Activated B cell treated with CpG ODN at 0.5 μM for 24 hours (primary cell): ENCODE data around the gene TBC1D8. TPM values are rescaled to one million over a fixed set of nuclear protein-coding genes. Genes with fewer than 3 reads are reported as not detected.

ENCODE experiments used
- ATAC-seq: fragments of 200-7000 bp; cut with Tn5 transposase; one replicate; pipeline ENCODE4 v1.10.0; 2021; ENCODE audit warnings: low read depth, mild to moderate bottlenecking, moderate library complexity
- CTCF ChIA-PET: fragments of 350-600 bp; sonication (Branson Sonifier 250); formaldehyde crosslinking; loops from one replicate; lab custom pipeline; 2021; ENCODE audit warnings: antibody characterized with exemption; lab: Charles Lee
- POLR2A ChIA-PET: fragments of 350-600 bp; sonication (Branson Sonifier 250); formaldehyde crosslinking; loops from one replicate; lab custom pipeline; 2021; ENCODE audit warnings: antibody characterized with exemption; lab: Charles Lee
- DNase-seq: peaks from one replicate; pipeline ENCODE4 v3.0.0; 2022
- H3K27ac Mint-ChIP-seq: one replicate; pipeline ENCODE4 v1.8.0; 2020; ENCODE audit warnings: mixed read lengths
- H3K27me3 Mint-ChIP-seq: one replicate; pipeline ENCODE4 v1.8.0; 2021; ENCODE audit warnings: mixed read lengths
- H3K36me3 Mint-ChIP-seq: one replicate; pipeline ENCODE4 v1.8.0; 2021; ENCODE audit warnings: low read depth, mixed read lengths
- H3K4me1 Mint-ChIP-seq: one replicate; pipeline ENCODE4 v1.8.0; 2021; ENCODE audit warnings: mixed read lengths
- H3K4me3 Mint-ChIP-seq: one replicate; pipeline ENCODE4 v1.8.0; 2020; ENCODE audit warnings: mild to moderate bottlenecking, mixed read lengths
- H3K9me3 Mint-ChIP-seq: one replicate; pipeline ENCODE4 v1.8.0; 2020; ENCODE audit warnings: mixed read lengths
- CTCF ChIP-seq: fragments of 200-600 bp; IDR thresholded peaks from one replicate; pipeline ENCODE4 v1.8.0; 2022; ENCODE audit warnings: antibody characterized with exemption, mild to moderate bottlenecking
- intact Hi-C: fragments of 100-400 bp; cut with micrococcal nuclease; formaldehyde crosslinking; loops from one replicate; pipeline ENCODE4 v1.15.1; 2024
- total RNA-seq: library from RNA; stranded (reverse); gene quantifications from 2 replicates; pipeline ENCODE4 v1.2.3, GENCODE V29; 2022

Gene TBC1D8
- total RNA-seq, result 3.5 and 4.7 TPM in 2 replicates

GRCh38 chr2:101151146-101151858 is at the start of gene TBC1D8:
Gene TBC1D8, minus strand, starts transcription at chr2:101151382. Its CDS starts 129 bp downstream, at chr2:101151253.
- peaks cover 32% of the 10 kb centered on the region for H3K4me1 Mint-ChIP-seq
- H3K4me3 Mint-ChIP-seq, result peak within 1 kb of the TSS; percentile 86
- no peaks in the 10 kb centered on the region for H3K9me3 Mint-ChIP-seq
- H3K36me3 Mint-ChIP-seq, result no peaks in the 10 kb centered on the region
- ChIA-PET CTCF (interaction anchor here (1.7 to 4.9 kb wide), 4 partner anchors 23 to 139 kb away, joined by 5 to 32 read pairs (median 10); no protein-coding TSS in a partner anchor), POLR2A (interaction anchor here (0.6 to 3.1 kb wide), 11 partner anchors 9 to 594 kb away, joined by 3 to 14 read pairs (median 3); partner anchors contain the start of gene RPL31)
- ATAC-seq, result peak; percentile 86
- intact Hi-C loops, result loop anchor here (1.0 kb wide), 2 partner anchors 22 to 101 kb away; partner anchors contain the start of gene CNOT11
- peak; percentile 59 for DNase-seq
- no peak for TF ChIP-seq CTCF
- peaks cover 31% of the 10 kb centered on the region for H3K27me3 Mint-ChIP-seq
- H3K27ac Mint-ChIP-seq, result no peak within 1 kb of the TSS

- Mint-ChIP-seq H3K4me3 (no peak overlapping the region), H3K9me3 (no peaks in the 10 kb centered on the region), H3K36me3 (no peaks in the 10 kb centered on the region), H3K27ac (no peak overlapping the region), H3K4me1 (no peaks in the 10 kb centered on the region), H3K27me3 (peaks cover 9% of the 10 kb centered on the region)
- no peak for ATAC-seq
- ChIA-PET CTCF (interaction anchor here (1.5 to 7.2 kb wide), 2 partner anchors 11 to 190 kb away, joined by 4 to 126 read pairs; no protein-coding TSS in a partner anchor), POLR2A (no interaction called here)
- TF ChIP-seq CTCF, result no peak
- DNase-seq, result no peak
- intact Hi-C loops, result no loop called here
Observed at GRCh38 chr2:101200676-101201075, 49.5 kb upstream of the TBC1D8 start.

GRCh38 chr2:101199251-101199791 is 48.1 kb upstream of the TBC1D8 start:
- ATAC-seq (no peak), DNase-seq (no peak)
- TF ChIP-seq CTCF, result no peak
- H3K4me3 Mint-ChIP-seq, result no peak overlapping the region
- ChIA-PET POLR2A (interaction anchor here (0.6 kb wide), 1 partner anchor 191 kb away, joined by 4 read pairs; no protein-coding TSS in a partner anchor), CTCF (interaction anchor here (7.2 kb wide), 1 partner anchor 188 kb away, joined by 126 read pairs; no protein-coding TSS in a partner anchor)
- no peak overlapping the region for H3K27ac Mint-ChIP-seq
- H3K27me3 Mint-ChIP-seq, result peaks cover 10% of the 10 kb centered on the region
- no peaks in the 10 kb centered on the region for H3K36me3 Mint-ChIP-seq
- no peaks in the 10 kb centered on the region for H3K9me3 Mint-ChIP-seq
- intact Hi-C loops, result no loop called here
- H3K4me1 Mint-ChIP-seq, result no peaks in the 10 kb centered on the region

- intact Hi-C loops, result loop anchor here (2.0 kb wide), 1 partner anchor 45 kb away; no protein-coding TSS in a partner anchor
- H3K27ac Mint-ChIP-seq, result no peak overlapping the region
- no peak overlapping the region for H3K4me3 Mint-ChIP-seq
- H3K4me1 Mint-ChIP-seq, result no peaks in the 10 kb centered on the region
- H3K9me3 Mint-ChIP-seq, result no peaks in the 10 kb centered on the region
- no peak for TF ChIP-seq CTCF
- H3K36me3 Mint-ChIP-seq, result no peaks in the 10 kb centered on the region
- POLR2A ChIA-PET, result no interaction called here
- CTCF ChIA-PET, result interaction anchor here (1.7 to 2.6 kb wide), 3 partner anchors 7 to 47 kb away, joined by 5 to 12 read pairs (median 8); partner anchors contain the start of gene TBC1D8
- DNase-seq (no peak), ATAC-seq (no peak)
- peaks cover 10% of the 10 kb centered on the region for H3K27me3 Mint-ChIP-seq
Observed at GRCh38 chr2:101197814-101198213, 46.6 kb upstream of the TBC1D8 start.
